Gastroesophageal sphincter (tissue), 4 donors: ENCODE measurements around the gene ZNF541. TPM values are rescaled to one million over a fixed set of nuclear protein-coding genes. Genes with fewer than 3 reads are reported as not detected.

Experiments used
- ATAC-seq: fragments of 150-250 bp; one replicate; pipeline ENCODE4 v1.9.1; 2016; ENCODE audit warnings: mild to moderate bottlenecking, moderate library complexity
- H3K27ac ChIP-seq, 4 donors: fragments of 200-600 bp; sonication (generic) in 3 of 4; 1 replicate in 3 of 4; 2 replicates in 1 of 4; pipeline ENCODE4 v1.5.1; 2016 to 2019
- H3K27me3 ChIP-seq: fragments of 200-600 bp; sonication (generic); one replicate; pipeline ENCODE4 v1.5.1; 2019
- H3K36me3 ChIP-seq, 2 donors: fragments of 200-600 bp; sonication (generic); one replicate each; pipeline ENCODE4 v1.5.1; 2019; ENCODE audit warnings: control low read depth in 1 of 2
- H3K4me1 ChIP-seq, 3 donors: fragments of 200-600 bp; sonication (generic); 1 replicate in 2 of 3; 2 replicates in 1 of 3; pipeline ENCODE4 v1.5.1; 2016 to 2019; ENCODE audit warnings: control low read depth in 2 of 3
- H3K4me3 ChIP-seq, 2 donors: fragments of 200-600 bp; sonication (generic); one replicate each; pipeline ENCODE4 v1.5.1; 2019; ENCODE audit warnings: mild to moderate bottlenecking in 1 of 2, moderate library complexity in 1 of 2
- H3K9me3 ChIP-seq, 3 donors: fragments of 200-600 bp; sonication (generic); one replicate each; pipeline ENCODE4 v1.5.1; 2017 to 2019; ENCODE audit warnings: control low read depth in 2 of 3
- EP300 ChIP-seq: sonication (generic); formaldehyde crosslinking; IDR thresholded peaks from one replicate; pipeline ENCODE4 v1.6.1; 2017; ENCODE audit warnings: antibody characterized with exemption, mild to moderate bottlenecking
- POLR2A ChIP-seq, 2 donors: fragments of 450-650 bp; IDR thresholded peaks; one replicate each; pipeline ENCODE4 v1.6.1; 2017; ENCODE audit warnings: antibody characterized with exemption in 2 of 2, mild to moderate bottlenecking in 2 of 2, moderate library complexity in 1 of 2
- POLR2AphosphoS5 ChIP-seq: sonication (generic); formaldehyde crosslinking; IDR thresholded peaks from one replicate; pipeline ENCODE4 v1.6.1; 2017; ENCODE audit warnings: antibody characterized with exemption
- WGBS, 2 donors: methylation state at CpG; one replicate each; pipeline ENCODE4 v1.1.5; 2018; ENCODE audit warnings: low coverage in 1 of 2; 5-methylcytosine and 5-hydroxymethylcytosine counted together
- total RNA-seq, 4 donors: library from RNA; depleted of rRNA; stranded (reverse); fragments of >200 nt; gene quantifications; one replicate each; pipeline ENCODE4 v1.1.0, GENCODE V29; 2016
- TF ChIP-seq, protein P1 (sequence below), 4 experiments: fragments of 200-600 bp in 2 of 4; fragments of 450-650 bp in 2 of 4; sonication (generic) in 1 of 4; IDR thresholded peaks; one replicate each; pipeline ENCODE4 v1.5.1; 2017 to 2019; ENCODE audit warnings: antibody characterized with exemption in 4 of 4, mild to moderate bottlenecking in 2 of 4, moderate library complexity in 2 of 4

Gene ZNF541
- total RNA-seq, 4 donors from 2014 or later: 0.05 TPM; not detected in 3

DNA sequence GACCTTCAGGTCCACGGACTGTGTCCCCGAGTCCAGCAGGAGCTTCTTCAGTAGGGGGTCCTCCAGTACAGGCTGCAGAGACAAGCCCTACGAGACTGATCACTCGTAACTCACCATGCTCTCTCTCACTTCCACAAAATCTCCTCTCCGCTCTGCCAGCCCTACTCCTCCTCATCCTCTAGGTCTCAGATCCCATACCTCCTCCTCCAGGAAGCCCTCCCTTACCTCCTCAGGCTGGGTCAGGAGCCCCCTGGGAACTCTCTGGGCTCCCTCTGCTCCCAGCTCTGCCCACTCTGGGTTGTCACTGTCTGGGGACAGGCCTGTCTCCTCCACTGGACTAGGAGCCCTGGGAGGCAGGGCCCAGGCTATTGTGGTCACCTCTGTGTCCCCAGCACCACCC lies 34.1 kb downstream of the ZNF541 start:
- no peak for ATAC-seq
- Histone ChIP-seq H3K9me3 (no peaks in the 10 kb centered on the region), H3K27me3 (peaks cover under 1% of the 10 kb centered on the region), H3K36me3 (no peaks in the 10 kb centered on the region), H3K4me3 (no peak overlapping the region), H3K4me1 (peaks cover 0 to 4% (median 0%) of the 10 kb centered on the region in 3 donors), H3K27ac (no peak overlapping the region)
- TF ChIP-seq, protein P1, sequence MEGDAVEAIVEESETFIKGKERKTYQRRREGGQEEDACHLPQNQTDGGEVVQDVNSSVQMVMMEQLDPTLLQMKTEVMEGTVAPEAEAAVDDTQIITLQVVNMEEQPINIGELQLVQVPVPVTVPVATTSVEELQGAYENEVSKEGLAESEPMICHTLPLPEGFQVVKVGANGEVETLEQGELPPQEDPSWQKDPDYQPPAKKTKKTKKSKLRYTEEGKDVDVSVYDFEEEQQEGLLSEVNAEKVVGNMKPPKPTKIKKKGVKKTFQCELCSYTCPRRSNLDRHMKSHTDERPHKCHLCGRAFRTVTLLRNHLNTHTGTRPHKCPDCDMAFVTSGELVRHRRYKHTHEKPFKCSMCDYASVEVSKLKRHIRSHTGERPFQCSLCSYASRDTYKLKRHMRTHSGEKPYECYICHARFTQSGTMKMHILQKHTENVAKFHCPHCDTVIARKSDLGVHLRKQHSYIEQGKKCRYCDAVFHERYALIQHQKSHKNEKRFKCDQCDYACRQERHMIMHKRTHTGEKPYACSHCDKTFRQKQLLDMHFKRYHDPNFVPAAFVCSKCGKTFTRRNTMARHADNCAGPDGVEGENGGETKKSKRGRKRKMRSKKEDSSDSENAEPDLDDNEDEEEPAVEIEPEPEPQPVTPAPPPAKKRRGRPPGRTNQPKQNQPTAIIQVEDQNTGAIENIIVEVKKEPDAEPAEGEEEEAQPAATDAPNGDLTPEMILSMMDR (IDR thresholded peaks at IDR 0.05): no peak
- no peak for TF ChIP-seq POLR2AphosphoS5
- no peak for TF ChIP-seq POLR2A (IDR thresholded peaks at IDR 0.05)
- 72 to 86% methylated on average over 5 of the region's 5 CpGs for WGBS, 2 donors

DNA sequence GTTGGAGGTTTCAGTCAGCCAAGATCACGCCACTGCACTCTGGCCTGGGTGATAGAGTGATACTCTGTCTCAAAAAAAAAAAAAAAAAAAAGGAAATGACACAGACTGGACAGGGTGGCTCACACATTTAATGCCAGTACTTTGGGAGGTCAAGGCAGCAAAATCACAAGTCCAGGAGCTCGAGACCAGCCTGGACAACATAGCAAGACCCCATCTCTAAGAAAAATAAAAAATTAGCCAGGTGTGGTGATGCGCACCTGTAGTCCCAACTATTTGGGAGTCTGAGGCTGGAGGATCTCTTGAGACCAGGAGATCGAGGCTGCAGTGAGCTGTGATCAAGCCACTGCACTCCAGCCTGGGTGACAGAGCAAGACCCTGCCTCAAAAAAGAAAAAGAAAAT lies 35.5 kb downstream of the ZNF541 start:
- H3K36me3 ChIP-seq: no peaks in the 10 kb centered on the region
- no peak overlapping the region for H3K4me3 ChIP-seq
- WGBS, 2 donors: 83 to 90% methylated on average over 3 to 4 of the region's 4 CpGs
- H3K4me1 ChIP-seq: peaks cover 0 to 4% (median 0%) of the 10 kb centered on the region in 3 donors
- no peak for ATAC-seq
- no peak overlapping the region for H3K27ac ChIP-seq
- TF ChIP-seq, protein P1 (IDR thresholded peaks at IDR 0.05): no peak
- no peak for TF ChIP-seq EP300
- no peak for TF ChIP-seq POLR2AphosphoS5
- no peak for TF ChIP-seq POLR2A (IDR thresholded peaks at IDR 0.05)
- no peaks in the 10 kb centered on the region for H3K27me3 ChIP-seq
- H3K9me3 ChIP-seq: no peaks in the 10 kb centered on the region

DNA sequence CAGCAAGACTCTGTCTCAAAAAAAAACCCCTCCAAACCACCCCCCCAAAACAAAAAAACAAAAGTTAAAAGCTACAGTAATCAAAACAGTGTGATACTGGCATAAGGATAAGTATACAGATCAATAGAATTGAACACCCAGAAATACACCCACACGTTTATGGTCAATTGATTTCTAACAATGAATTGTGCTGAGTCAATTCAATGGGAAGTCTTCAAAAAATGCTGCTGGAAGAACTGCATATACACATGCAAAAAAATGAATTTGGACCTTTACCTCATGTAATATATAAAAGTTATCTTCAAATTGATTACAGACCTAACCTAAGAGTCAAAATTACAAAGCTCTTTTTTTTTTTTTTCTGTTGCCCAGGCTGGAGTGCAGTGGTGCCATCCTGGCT lies 38.3 kb downstream of the ZNF541 start:
- H3K4me1 ChIP-seq: no peaks in the 10 kb centered on the region
- no peak overlapping the region for H3K4me3 ChIP-seq
- TF ChIP-seq POLR2A (IDR thresholded peaks at IDR 0.05) (no peak), EP300 (no peak)
- H3K27me3 ChIP-seq: no peaks in the 10 kb centered on the region
- H3K9me3 ChIP-seq: no peaks in the 10 kb centered on the region
- no peaks in the 10 kb centered on the region for H3K36me3 ChIP-seq
- no peak overlapping the region for H3K27ac ChIP-seq
- ATAC-seq: no peak
- 59% methylated on average over 1 of the region's 1 CpG for WGBS, 2 donors

DNA sequence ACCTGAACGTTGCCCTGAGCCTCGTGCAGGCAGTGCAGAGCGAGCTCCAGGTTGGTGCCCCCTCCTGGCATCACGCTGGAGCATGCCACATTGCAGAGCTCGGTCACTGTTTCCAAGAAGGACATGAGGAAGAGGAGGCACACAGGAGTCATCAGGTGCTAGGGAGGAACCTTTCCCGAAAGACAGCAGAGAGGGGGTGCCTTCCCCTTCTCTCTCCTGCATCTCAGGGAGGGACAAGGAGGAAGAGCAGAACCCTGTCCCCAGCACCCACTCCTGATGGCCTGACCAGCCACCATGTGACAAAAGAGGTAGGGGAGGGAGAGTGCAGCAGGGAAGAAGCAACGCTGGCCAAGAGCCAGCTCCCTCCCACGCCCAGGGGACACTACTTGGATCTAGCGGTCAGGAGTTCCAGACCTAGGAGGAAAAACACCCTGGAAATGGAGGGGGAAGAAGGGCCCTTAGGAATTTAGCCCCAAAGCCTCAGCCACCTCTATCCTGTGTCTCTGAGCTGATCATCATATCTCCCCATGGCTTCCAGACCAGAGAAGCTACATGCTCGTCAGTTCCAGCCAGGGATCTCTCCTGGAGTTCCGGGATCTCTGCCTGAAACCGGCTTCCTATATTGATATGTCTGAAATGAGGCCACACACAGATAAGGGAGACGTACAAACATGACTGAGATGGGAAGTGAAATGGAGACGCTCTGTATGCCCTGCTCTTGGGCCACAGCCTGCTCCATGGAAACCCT lies 41.1 kb downstream of the ZNF541 start:
- Histone ChIP-seq H3K27ac (no peak overlapping the region), H3K4me1 (no peaks in the 10 kb centered on the region), H3K36me3 (no peaks in the 10 kb centered on the region), H3K9me3 (no peaks in the 10 kb centered on the region), H3K27me3 (no peaks in the 10 kb centered on the region), H3K4me3 (no peak overlapping the region)
- no peak for ATAC-seq
- TF ChIP-seq EP300 (no peak), POLR2AphosphoS5 (no peak)
- TF ChIP-seq, protein P1 (IDR thresholded peaks at IDR 0.05): no peak
- 34 to 46% methylated on average over 3 to 8 of the region's 14 CpGs for WGBS, 2 donors

DNA sequence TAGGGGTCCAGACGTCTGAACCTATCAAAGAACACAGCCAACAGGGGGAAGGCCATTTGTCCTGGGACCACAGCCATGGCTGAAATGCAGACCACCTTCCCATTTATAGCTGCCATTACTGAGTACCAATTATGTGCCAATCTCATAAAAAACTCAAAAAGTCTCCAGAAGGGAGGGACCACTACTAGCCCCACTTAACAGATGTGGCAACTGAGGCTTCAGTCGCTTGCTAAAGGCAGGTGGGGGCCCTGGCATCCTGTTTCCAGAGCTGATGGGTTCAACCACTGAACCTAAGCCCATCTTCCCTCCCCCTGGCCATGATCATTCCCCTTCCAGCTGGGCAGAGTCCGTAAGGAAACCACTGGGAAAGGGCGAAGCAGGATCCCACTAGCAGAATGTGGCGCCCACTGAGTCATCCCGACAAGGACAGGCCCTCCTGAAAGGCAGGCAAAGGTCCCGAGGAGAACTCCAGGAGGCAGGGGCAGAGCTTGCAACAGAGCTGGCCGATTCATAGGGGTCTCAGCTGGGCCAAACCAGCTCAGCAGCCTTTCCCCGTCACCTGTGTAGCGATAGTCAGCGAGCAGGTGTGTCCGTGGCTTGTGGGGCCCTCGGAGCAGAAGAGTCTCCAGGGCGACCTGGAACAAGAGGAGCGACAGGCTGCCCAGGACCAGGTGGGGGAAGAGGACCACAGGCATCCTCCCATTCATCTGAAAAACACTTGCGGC lies 43.8 kb downstream of the ZNF541 start:
- TF ChIP-seq POLR2A (IDR thresholded peaks at IDR 0.05) (no peak), POLR2AphosphoS5 (no peak), EP300 (no peak)
- TF ChIP-seq, protein P1 (IDR thresholded peaks at IDR 0.05): no peak

More for the DNA sequence above, 43.8 kb downstream of the ZNF541 start:
- Histone ChIP-seq H3K27ac (no peak overlapping the region), H3K36me3 (no peaks in the 10 kb centered on the region), H3K9me3 (no peaks in the 10 kb centered on the region), H3K4me3 (no peak overlapping the region), H3K27me3 (peaks cover 1% of the 10 kb centered on the region), H3K4me1 (no peaks in the 10 kb centered on the region)
- 82 to 87% methylated on average over 10 to 11 of the region's 16 CpGs for WGBS, 2 donors
- ATAC-seq: no peak
